RKO (cell line): ENCODE results near the gene TTC9C.
A peak's percentile ranks its signal among the peaks of the same experiment; 100 is the strongest.
"Not testable (repeated sequence)": the region's sequence is repeated elsewhere in the genome, so short reads cannot be mapped to it uniquely, and the experiment has no call there.

Experiments used
- DNase-seq: peaks from one replicate; pipeline ENCODE4 v3.0.0-alpha.2; 2016; ENCODE audit warnings: low spot score

TTC9C gene

DNA sequence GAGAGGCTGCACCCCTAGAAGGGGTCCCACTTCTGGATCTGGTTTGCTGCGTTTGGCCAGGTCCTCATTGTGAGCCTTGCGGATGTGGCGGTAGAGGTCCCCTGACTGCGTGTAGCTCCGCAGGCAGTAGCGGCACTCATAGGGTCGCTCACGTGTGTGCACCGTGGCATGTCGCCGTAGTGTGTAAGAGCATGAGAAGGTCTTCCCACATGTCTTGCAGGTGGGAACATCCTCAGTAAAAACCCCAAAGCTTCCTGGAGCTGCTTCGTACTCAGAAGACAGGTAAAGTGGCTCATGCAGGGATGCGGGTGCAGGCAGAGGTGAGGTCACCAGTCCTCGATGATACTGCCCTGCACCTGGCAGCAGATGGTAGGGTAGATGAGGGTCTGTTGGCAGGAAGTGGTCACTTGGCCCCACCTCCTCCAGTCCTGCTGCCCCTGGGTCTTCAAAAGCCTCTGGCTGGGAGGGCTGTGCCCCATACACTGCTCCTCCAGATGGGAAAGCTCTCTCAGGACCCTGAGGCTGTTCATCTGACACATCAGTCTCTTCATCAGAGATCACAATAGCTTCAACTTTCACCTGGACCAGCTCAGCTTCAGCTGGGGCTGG, 24.0 kb downstream of the TTC9C start:
- no peak for DNase-seq

DNA sequence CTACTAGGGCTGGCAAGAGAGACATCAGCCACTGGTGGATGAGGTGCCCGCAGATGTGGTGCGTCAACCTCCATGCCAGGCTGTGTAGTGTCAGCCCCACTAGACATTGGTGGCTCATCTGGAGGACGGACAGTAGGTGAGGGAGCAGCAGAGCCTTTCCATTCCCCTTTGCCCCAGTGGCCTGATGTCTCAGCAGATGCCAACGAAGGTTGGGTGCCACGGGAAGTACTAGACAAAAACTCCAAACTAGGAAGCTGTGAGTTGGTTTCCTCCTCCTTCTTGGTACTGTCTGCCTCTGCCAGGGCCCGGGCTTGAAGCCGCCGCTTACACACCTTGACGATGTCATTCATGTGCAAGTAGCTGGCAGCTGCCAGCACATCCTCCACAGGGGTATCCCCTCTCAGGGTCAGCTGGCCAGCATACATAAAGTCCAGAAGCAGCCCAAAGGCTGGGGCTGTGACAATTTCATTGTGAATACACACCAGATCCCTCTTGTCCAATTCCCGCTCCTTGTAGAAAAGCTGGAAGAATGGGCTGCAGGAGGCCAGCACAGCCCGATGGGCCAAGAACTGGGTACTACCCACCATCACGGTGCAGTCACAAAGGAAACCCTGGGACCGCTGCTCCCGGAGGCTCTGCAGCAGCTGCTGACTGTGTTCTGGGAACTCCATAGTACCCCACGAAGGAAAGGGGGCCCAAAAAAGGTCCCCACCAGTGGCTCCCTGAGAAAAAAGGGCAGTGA, 24.9 kb downstream of the TTC9C start:
- DNase-seq = no peak

DNA sequence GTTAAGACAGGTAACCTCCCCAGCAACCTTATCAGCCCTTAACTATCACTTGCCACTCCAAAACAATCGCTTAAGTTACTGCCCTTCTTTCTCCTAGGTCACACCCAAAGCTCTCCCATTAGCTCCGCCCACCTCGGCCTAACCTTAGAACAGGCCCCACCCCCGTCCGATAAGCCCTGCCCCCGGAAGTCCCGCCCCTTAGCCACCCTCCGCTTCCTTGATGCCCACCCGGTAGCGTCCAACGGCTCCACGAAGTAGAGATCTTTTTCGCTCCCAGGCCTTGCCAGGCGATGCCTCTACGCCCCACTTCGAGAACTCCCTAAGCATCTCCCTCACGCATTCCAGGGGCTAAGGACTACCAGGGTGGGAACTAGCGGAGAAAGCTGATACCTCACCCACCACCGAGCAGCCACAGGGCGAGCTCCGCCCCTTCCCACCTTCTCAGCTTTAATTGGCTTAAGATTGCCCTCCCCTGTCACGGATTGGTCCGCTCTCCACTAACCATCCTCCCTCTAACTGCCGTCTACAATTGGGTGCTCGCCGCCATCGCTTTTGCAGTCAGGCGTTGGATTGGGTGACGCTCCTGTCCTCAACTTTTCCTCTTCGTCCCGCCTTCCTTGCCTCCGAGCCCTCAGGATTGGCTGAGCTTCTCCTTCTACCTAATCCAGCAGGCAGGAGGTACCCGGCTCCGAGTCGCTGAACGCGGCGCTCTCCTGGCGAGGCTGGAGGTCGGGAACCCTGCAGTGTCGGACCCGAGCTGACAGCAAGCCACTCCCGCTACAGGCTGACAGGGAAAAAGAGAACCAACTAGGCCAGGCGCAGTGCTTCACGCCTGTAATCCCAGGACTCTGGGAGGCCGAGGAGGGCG, 25.7 kb downstream of the TTC9C start, which contains the start of gene ZBTB3:
ZBTB3 (minus strand) TSS at position 425 of the 868 bp plus-strand sequence. CDS start 496 bp downstream, outside the sequence.
- peak; percentile 100 for DNase-seq

DNA sequence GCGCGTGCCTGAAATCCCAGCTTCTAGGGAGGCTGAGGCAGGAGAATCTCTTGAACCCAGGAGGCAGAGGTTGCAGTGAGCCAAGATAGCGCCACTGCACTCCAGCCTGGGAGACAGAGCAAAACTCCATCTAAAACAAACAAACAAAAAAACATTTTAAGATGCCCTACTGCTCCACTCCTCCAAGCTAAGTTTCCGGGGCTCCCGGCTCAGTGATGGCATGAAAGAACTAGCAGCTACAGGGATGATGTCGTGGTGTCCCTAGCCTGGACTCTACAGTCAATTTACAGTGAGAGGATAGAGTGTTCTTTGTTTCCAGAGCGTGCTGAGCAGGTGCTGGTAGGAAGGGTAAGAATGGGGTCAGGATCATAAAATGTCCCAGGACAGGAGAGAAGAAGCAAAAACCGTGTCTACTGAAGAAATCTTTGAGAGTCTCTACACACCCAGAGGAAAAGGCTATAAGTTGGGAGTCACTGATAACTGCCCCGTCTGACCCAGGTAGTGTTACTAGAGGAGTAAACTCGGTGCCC, 26.9 kb downstream of the TTC9C start:
- no peak for DNase-seq

DNA sequence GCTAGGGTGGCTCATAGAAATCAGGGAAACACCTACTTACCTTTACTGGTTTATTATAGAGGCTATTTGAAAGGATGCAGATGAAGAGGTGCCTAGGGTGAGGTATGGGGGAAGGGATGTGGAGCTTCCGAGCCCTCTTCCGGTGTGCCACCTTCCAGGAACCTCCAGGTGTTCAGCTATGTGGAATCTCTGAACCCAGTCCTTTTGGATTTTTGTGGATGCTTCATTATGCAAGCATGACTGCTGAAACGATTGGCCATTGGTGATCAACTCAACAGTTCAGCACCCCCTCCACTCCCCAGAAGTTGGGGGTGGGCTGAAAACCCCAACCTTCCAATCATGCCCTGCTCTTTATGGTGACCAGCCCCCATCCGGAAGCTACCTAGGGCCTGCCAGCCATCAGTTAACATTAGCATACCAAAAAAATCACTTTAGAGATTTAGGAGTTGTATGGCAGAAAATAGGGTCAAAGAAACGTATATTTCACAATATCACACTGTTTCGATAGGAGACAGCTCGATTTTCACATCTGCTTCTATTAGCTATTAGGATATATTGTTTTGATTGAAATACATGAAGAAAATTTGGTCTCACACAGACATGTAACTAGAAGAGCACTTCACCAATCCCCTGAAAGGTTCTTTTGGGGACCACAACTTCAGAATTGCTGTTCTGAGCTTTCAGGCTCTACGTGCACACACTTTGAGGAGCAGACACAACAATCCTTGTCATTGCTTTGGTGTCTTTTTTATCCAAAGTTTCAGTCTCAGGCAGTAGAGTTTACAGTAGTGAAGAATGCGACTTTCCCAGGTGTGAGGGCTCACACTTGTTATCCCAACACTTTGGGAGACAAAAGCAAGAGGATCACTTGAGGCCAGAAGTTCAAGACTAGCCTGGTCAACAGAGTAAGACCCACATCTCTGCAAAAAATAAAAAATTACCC, 29.8 kb downstream of the TTC9C start:
- DNase-seq = no peak

DNA sequence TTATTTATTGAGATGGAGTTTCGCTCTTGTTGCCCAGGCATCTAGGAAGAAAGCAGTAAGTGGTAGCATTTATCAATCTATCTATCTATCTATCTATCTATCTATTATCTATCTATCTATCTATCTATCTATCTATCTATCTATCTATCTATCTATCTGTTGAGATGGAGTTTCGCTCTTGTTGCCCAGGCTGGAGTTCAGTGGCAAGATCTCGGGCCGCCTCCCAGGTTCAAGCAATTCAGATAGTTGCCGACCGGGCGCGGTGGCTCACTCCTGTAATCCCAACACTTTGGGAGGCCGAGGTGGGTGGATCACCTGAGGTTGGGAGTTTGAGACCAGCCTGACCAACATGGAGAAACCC, 32.6 kb downstream of the TTC9C start:
- not testable (repeated sequence) for DNase-seq

DNA sequence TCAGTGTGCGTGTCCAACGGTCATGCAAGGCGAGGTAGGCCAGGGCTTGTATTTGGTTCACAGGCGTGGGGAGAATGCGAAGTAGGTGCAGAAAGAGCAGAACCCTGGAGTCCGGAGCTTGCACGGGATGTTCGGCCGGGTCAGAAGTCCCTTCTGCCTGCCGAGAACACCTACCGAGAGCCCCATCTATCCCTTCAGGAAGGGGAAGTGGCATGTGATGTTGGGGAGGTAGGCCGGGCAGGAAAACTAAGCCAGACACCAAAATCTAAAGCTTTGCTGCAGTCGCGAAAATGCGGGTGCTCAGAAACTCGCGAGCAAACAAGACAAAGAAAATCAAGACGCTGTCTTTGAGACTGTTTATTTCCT, 42.5 kb downstream of the TTC9C start:
- DNase-seq = peak; percentile 47

DNA sequence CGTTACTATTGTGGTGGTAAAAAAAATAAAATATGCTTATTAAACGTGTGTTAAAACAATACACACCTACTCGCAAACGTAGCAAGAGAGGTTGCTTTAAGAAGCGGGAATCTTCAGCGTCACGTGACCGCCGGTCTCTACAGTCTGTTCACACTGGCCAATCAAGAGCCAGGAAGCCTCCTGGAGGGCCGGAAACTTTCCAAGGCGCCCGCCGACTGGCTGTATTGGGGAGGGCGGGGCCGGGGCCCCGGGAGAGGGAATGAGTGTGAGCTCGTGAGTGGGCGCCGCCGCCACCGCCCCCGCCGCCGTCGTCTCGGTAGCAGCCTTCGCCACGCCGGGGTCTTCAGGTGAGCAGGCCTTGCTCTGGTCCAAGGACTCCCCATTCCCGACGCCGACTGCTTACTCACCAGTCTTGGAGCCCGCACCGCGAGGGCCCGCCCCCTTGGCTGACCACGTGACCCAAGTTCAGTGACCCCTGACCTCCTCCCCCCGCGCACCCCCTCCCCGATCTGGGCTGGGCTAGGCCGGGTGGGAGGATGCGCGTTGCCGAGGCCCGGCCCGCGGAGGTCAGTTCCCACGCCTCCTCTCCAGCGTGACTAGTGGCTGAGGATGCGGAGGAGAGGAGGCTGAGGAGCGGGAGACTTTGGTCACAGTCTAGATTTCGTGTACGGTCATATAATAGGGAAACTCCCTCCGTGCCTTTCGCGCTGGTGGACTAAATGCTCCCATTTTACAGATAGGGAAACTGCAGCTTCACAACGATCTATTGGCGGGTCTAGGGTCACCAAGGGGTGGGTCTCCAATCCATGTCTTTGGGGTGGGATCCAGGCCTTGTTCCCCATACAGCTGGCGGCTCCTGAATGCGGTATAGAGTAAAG, 43.1 kb downstream of the TTC9C start, which contains the start of gene TAF6L:
TAF6L (plus strand) TSS at position 253 of the 878 bp plus-strand sequence. CDS start 4,388 bp downstream, outside the sequence.
- peak; percentile 98 for DNase-seq

DNA sequence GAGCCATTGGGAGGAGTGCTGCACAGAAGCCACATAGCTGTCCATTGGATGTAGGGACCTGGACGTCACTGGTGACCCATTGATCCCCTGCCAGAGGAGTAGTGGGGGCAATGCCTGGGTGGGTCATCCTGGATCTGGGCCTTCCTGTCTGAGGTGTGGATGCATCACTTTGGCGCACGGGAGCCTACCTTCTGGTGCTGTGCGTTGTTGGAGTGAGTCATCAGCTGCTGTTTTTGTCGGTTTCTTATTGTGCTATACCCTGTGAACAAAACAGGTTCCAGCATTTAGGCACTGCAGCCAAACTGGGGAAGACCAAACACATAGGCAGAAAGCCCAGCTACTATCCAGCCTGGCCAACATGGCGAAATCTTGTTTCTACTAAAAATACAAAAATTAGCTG, 46.1 kb downstream of the TTC9C start:
- no peak for DNase-seq

DNA sequence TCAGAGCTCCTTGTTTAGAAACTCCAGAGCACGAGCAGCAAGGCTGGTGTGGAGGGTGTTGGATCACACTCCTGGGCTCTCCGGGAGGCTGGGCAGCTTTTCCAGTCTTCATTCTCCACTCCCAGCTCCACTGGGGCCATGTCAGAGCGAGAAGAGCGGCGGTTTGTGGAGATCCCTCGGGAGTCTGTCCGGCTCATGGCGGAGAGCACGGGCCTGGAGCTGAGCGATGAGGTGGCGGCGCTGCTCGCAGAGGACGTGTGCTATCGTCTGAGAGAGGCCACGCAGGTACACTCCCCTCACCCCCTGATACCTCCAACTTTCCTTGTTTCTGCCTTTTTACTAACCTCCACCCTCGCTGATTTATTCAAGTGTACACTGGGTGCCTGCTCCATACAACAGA, 47.4 kb downstream of the TTC9C start:
- no peak for DNase-seq

DNA sequence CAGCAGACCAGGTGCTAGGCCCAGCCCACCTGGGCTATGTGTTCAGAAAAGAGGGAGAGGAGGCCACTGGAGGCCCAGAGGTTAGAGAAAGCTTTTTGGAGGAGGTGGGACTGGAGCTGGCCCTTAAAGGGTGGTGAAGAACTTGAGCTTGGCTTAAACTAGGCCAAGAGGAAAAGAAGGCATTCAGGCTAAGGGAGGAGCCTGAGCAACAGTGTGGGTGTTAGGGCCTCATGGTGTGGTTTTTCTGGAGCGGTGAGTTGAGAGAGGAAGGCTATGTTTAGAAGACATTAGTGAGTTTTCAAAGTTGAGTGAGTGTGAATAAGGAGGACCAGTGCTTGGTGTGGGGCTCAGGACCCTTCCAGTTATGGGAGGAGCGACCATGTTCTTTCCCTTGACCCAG, 49.1 kb downstream of the TTC9C start:
- no peak for DNase-seq

DNA sequence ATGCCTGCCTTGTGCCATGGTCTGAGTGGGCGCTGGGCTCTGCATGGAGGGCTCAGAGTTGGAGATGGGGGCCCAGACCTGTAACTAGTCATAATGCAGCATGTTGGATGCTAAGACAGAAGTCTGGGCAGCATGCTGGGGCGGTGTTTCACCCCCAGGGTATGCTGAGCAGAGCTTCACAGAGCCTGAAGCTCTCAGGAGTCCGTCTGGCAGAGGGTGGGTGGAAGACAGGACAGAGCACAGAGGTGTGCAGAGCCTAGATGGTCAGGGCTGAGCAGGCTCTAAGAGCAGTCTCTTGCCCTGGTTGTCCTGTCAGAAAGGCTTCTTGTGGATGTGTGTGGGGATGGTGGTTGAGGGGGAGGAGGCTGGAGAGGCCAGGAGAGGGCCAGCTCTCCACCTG, 50.2 kb downstream of the TTC9C start:
- DNase-seq = no peak

DNA sequence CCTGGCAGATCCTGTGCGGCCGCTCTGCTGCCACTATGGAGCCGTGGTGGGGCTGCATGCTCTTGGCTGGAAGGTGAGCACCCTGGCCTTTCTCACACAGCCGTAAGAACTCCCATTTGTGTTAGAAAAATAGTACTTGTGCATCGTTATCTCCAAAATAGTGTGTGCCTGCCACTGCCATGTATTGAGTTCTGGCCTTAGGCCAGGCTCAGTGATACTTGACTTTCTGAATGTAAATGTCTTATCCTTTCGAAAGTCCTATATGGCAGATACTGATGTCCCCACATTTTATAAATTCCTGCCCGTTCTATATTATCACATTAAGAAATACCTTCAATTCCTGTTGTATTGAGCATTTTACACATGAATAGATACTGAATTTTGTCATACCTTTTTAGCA, 54.5 kb downstream of the TTC9C start:
- no peak for DNase-seq

DNA sequence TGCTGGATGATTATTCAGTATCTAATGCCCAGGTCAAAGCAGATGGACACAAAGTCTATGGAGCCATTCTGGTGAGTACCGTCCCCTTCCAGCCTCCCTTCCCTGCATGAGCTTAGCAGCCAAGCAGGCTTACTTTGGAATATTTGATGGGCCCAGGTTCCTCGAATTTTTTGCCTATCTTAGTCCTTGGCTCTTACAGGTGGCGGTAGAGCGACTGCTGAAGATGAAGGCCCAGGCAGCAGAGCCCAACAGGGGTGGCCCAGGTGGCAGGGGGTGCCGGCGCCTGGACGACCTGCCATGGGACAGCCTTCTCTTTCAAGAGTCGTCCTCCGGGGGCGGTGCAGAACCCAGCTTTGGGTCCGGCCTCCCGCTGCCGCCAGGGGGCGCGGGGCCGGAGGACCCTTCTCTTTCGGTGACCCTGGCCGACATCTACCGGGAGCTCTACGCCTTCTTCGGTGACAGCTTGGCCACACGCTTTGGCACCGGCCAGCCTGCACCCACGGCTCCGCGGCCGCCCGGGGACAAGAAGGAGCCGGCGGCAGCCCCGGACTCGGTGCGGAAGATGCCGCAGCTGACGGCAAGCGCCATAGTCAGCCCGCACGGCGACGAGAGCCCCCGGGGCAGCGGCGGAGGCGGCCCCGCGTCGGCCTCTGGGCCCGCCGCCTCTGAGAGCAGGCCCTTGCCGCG, 58.2 kb downstream of the TTC9C start:
- peak; percentile 89 for DNase-seq

DNA sequence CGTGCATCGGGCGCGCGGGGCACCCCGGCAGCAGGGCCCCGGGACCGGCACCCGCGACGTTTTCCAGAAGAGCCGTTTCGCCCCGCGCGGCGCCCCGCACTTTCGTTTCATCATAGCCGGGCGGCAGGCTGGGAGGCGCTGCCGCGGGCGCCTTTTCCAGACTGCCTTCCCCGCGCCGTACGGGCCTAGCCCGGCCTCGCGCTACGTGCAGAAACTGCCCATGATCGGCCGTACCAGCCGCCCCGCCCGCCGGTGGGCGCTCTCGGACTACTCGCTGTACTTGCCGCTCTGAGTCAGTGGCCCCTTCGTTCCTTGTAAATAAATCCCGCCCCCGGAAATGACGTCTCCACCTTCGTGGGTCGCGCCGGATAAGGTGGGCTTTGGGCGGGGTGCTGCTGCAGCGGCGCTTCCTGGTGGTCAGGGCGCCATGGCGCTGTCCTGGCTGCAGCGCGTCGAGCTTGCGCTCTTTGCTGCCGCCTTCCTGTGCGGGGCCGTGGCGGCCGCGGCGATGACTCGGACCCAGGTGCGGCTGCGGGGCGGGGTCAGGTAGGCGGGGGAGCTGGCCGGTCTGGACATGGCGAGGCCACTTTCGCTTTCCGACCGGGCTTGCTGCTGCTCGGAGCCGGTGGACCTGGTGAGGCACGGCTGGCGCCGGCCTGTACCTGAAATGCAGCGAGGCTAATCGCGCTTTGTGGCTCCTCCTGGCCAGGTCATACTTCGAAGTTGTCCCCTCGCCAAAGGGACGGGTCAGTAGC, 58.9 kb downstream of the TTC9C start, which contains the start of gene TMEM179B:
TMEM179B (plus strand) TSS at position 398 of the 755 bp plus-strand sequence; CDS start at position 428, 30 bp downstream.
- peak; percentile 98 for DNase-seq
